IMR-90 (cell line): ENCODE results near the gene CATSPERB. TPM values are rescaled to one million over a fixed set of nuclear protein-coding genes. Genes with fewer than 3 reads are reported as not detected.

Experiments
- ATAC-seq: fragments of 200-7000 bp; cut with Tn5 transposase; 2 replicates; pipeline ENCODE4 v1.9.1; 2020; ENCODE audit warnings: low read depth, mild to moderate bottlenecking, moderate library complexity
- BruUV-seq: library from RNA; stranded (reverse); fragments of 400-500 nt; replicated peaks from 2 replicates; lab custom pipeline; 2021; lab: Mats Ljungman, UMichigan
- CTCF ChIA-PET: fragments of 300-600 bp; formaldehyde crosslinking; extraction: SDS; loops from one replicate; lab custom pipeline; 2021; ENCODE audit warnings: antibody characterized with exemption; lab: Yijun Ruan, JAX
- POLR2A ChIA-PET: fragments of 300-600 bp; sonication (Branson Sonifier 250); formaldehyde crosslinking; loops from one replicate; lab custom pipeline; 2022; ENCODE audit warnings: antibody characterized with exemption; ENCODE audit not compliant: unreplicated experiment; lab: Charles Lee
- DNase-seq: peaks from one replicate; pipeline ENCODE4 v3.0.0; 2013
- H2AFZ ChIP-seq: replicated peaks from 2 replicates; pipeline ENCODE3; 2013; ENCODE audit warnings: low read length, mild to moderate bottlenecking; ENCODE audit not compliant: poor library complexity
- H2AK5ac ChIP-seq: 2 replicates; pipeline ENCODE4 v1.6.1; 2013; ENCODE audit warnings: low read depth, low read length, inconsistent platforms
- H2AK9ac ChIP-seq: replicated peaks from 2 replicates; pipeline ENCODE3; 2013; ENCODE audit warnings: mild to moderate bottlenecking, low read depth, low read length, moderate library complexity; ENCODE audit not compliant: poor library complexity
- H2BK120ac ChIP-seq: 2 replicates; pipeline ENCODE4 v1.6.1; 2013; ENCODE audit warnings: low read depth, low read length, inconsistent platforms
- H2BK15ac ChIP-seq: 3 replicates; pipeline ENCODE4 v1.6.1; 2013; ENCODE audit warnings: low read depth, low read length, inconsistent platforms
- H2BK20ac ChIP-seq: 2 replicates; pipeline ENCODE4 v1.6.1; 2013; ENCODE audit warnings: low read depth, mild to moderate bottlenecking, inconsistent platforms, low read length, moderate library complexity
- H2BK5ac ChIP-seq: 2 replicates; pipeline ENCODE4 v1.6.1; 2013; ENCODE audit warnings: mild to moderate bottlenecking, low read depth, low read length, inconsistent platforms; ENCODE audit not compliant: poor library complexity, severe bottlenecking
- H3K14ac ChIP-seq: replicated peaks from 2 replicates; pipeline ENCODE4 v1.6.1; 2013; ENCODE audit warnings: low read depth, low read length, inconsistent platforms
- H3K18ac ChIP-seq: 2 replicates; pipeline ENCODE4 v1.6.1; 2013; ENCODE audit warnings: low read depth, low read length, control low read depth
- H3K23ac ChIP-seq: 2 replicates; pipeline ENCODE4 v1.6.1; 2013; ENCODE audit warnings: low read depth, low read length, inconsistent platforms
- H3K27ac ChIP-seq: 2 replicates; pipeline ENCODE4 v1.5.1; 2013; ENCODE audit warnings: mild to moderate bottlenecking, control low read depth, low read length; ENCODE audit not compliant: insufficient read depth
- H3K27me3 ChIP-seq: 2 replicates; pipeline ENCODE4 v1.6.1; 2013; ENCODE audit warnings: low read length; ENCODE audit not compliant: control insufficient read depth, insufficient read depth
- H3K36me3 ChIP-seq: 2 replicates; pipeline ENCODE4 v1.6.1; 2013; ENCODE audit warnings: low read length, mixed read lengths; ENCODE audit not compliant: control insufficient read depth, insufficient read depth
- H3K4ac ChIP-seq: 2 replicates; pipeline ENCODE4 v1.6.1; 2013; ENCODE audit warnings: low read depth, low read length, inconsistent platforms
- H3K4me1 ChIP-seq: 2 replicates; pipeline ENCODE4 v1.6.1; 2013; ENCODE audit warnings: low read length, mixed read lengths; ENCODE audit not compliant: control insufficient read depth, insufficient read depth
- H3K4me2 ChIP-seq: 2 replicates; pipeline ENCODE4 v1.6.1; 2013; ENCODE audit warnings: low read depth, mild to moderate bottlenecking, control low read depth, low read length, moderate library complexity
- H3K4me3 ChIP-seq: 2 replicates; pipeline ENCODE4 v1.5.1; 2013; ENCODE audit warnings: low read depth, mild to moderate bottlenecking, control low read depth, low read length, moderate library complexity; ENCODE audit not compliant: insufficient read depth
- H3K56ac ChIP-seq: 2 replicates; pipeline ENCODE4 v1.6.1; 2013; ENCODE audit warnings: low read length, inconsistent platforms; ENCODE audit not compliant: insufficient read depth; ENCODE audit errors: extremely low read depth
- H3K79me1 ChIP-seq, 2 experiments: 2 replicates each; pipeline ENCODE4 v1.6.1; 2013; ENCODE audit warnings: low read length in 2 of 2, inconsistent platforms in 1 of 2, low read depth in 1 of 2
- H3K9ac ChIP-seq: 2 replicates; pipeline ENCODE4 v1.6.1; 2013; ENCODE audit warnings: low read depth, low read length, control low read depth
- H3K9me1 ChIP-seq: 2 replicates; pipeline ENCODE4 v1.6.1; 2013; ENCODE audit warnings: low read length, inconsistent platforms; ENCODE audit not compliant: insufficient read depth
- H3K9me3 ChIP-seq: 2 replicates; pipeline ENCODE4 v1.6.1; 2013; ENCODE audit warnings: low read length; ENCODE audit not compliant: control insufficient read depth, insufficient read depth
- H4K20me1 ChIP-seq: 2 replicates; pipeline ENCODE4 v1.6.1; 2013; ENCODE audit warnings: low read length, inconsistent platforms; ENCODE audit not compliant: insufficient read depth
- H4K5ac ChIP-seq: 2 replicates; pipeline ENCODE4 v1.6.1; 2013; ENCODE audit warnings: mild to moderate bottlenecking, low read depth, low read length, control low read depth
- H4K8ac ChIP-seq, 2 experiments: 2 replicates each; pipeline ENCODE4 v1.6.1; 2013; ENCODE audit warnings: low read depth in 2 of 2, low read length in 2 of 2, control low read depth in 1 of 2, inconsistent platforms in 1 of 2
- H4K91ac ChIP-seq: 2 replicates; pipeline ENCODE4 v1.6.1; 2013; ENCODE audit warnings: low read depth, low read length, inconsistent platforms; ENCODE audit not compliant: insufficient read depth
- BHLHE40 ChIP-seq: fragments of 150-350 bp; IDR thresholded peaks from 2 replicates; pipeline ENCODE4 v1.6.1; 2016; ENCODE audit warnings: mild to moderate bottlenecking, low read depth, low read length
- CEBPB ChIP-seq: IDR thresholded peaks from 2 replicates; pipeline ENCODE4 v1.6.1; 2012; ENCODE audit warnings: low read depth, low read length, improper control_type of control experiment
- CHD1 ChIP-seq: IDR thresholded peaks from 2 replicates; pipeline ENCODE4 v1.6.1; 2012; ENCODE audit warnings: low read depth, low read length, improper control_type of control experiment
- FOS ChIP-seq: fragments of 150-350 bp; IDR thresholded peaks from 2 replicates; pipeline ENCODE4 v1.6.1; 2016; ENCODE audit warnings: low read depth, low read length
- MAFK ChIP-seq: IDR thresholded peaks from 2 replicates; pipeline ENCODE4 v1.6.1; 2012; ENCODE audit warnings: low read depth, low read length, improper control_type of control experiment
- MXI1 ChIP-seq: IDR thresholded peaks from 2 replicates; pipeline ENCODE4 v1.6.1; 2012; ENCODE audit warnings: low read depth, mild to moderate bottlenecking, low read length, moderate library complexity, borderline replicate concordance
- NFE2L2 ChIP-seq: fragments of 150-350 bp; IDR thresholded peaks from 2 replicates; pipeline ENCODE4 v1.6.1; 2016; ENCODE audit warnings: low read depth, mild to moderate bottlenecking, low read length
- RAD21 ChIP-seq: IDR thresholded peaks from 2 replicates; pipeline ENCODE4 v1.6.1; 2012; ENCODE audit warnings: low read length, improper control_type of control experiment
- RFX5 ChIP-seq: IDR thresholded peaks from 2 replicates; pipeline ENCODE4 v1.8.0; 2012; ENCODE audit warnings: low read depth, mild to moderate bottlenecking, low read length, moderate library complexity
- WGBS, 2 experiments: methylation state at CpG; one replicate each; pipeline versions ENCODE4 v1.1.5 to v1.1.7; 2013; ENCODE audit warnings: missing lambda C conversion rate in 2 of 2; ENCODE audit not compliant: insufficient read length in 1 of 2; ENCODE audit errors: extremely low coverage in 2 of 2; 5-methylcytosine and 5-hydroxymethylcytosine counted together
- dilution Hi-C: fragments of 300-500 bp; cut with HindIII; formaldehyde crosslinking; loops from one replicate; pipeline ENCODE4 v1.14.3; 2018; ENCODE audit warnings: low sequenced_read_pairs; ENCODE audit not compliant: unreplicated experiment
- in situ Hi-C: fragments of 300-500 bp; cut with MboI; formaldehyde crosslinking; loops from 3 replicates; pipeline ENCODE4 v1.14.3; 2019; ENCODE audit warnings: low sequenced_read_pairs, inconsistent platforms, mixed read lengths
- intact Hi-C: fragments of 100-400 bp; cut with micrococcal nuclease; formaldehyde crosslinking; loops from 2 replicates; pipeline ENCODE4 v1.10.0; 2022
- polyA plus RNA-seq, 3 experiments: library from polyadenylated mRNA; depleted of rRNA; stranded (reverse); fragments of >200 nt; gene quantifications; 2 replicates each; pipeline ENCODE4 v1.2.3, GENCODE V29; 2012; ENCODE audit warnings: low replicate concordance in 1 of 3
- total RNA-seq: library from RNA; depleted of rRNA; stranded (reverse); fragments of >200 nt; gene quantifications from 2 replicates; pipeline ENCODE4 v1.2.3, GENCODE V29; 2012
- TF ChIP-seq, protein P1 (sequence below): fragments of 150-350 bp; IDR thresholded peaks from 2 replicates; pipeline ENCODE4 v1.6.1; 2017; ENCODE audit warnings: mild to moderate bottlenecking, antibody characterized with exemption, low read length, low read depth

The CATSPERB gene
- total and polyA plus RNA-seq, 2 of the 4 experiments (the other 2 are of a cell fraction): not detected

DNA sequence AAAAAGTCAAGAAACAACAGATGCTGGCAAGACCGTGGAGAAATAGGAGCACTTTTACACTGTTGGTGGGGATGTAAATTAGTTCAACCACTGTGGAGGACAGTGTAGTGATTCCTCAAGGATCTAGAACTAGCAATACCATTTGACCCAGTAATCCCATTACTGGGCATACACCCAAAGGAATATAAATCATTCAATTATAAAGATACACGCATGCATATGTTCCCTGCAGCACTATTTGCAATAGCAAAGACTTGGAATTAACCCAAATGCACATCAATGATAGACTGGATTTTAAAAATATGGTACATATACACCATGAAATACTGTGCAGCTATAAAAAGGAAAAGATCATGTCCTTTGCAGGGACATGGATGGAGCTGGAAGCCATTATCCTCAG lies 18.0 kb upstream of the CATSPERB start:
- ChIA-PET POLR2A (no interaction called here), CTCF (no interaction called here)
- Histone ChIP-seq H4K5ac (no peak overlapping the region), H2BK20ac (no peak overlapping the region), H3K36me3 (no peaks in the 10 kb centered on the region), H3K14ac (no peak overlapping the region), H3K27me3 (peaks cover 1% of the 10 kb centered on the region; the same call in 1 of the 2 replicates), H4K8ac (no peak overlapping the region), H3K9ac (no peak overlapping the region), H3K9me1 (no peaks in the 10 kb centered on the region), H3K23ac (no peak overlapping the region), H2BK15ac (no peak overlapping the region), H3K79me1 (no peaks in the 10 kb centered on the region), H4K20me1 (no peaks in the 10 kb centered on the region), H3K9me3 (no peaks in the 10 kb centered on the region), H3K56ac (no peak overlapping the region), H3K4me1 (no peaks in the 10 kb centered on the region), H3K27ac (no peak overlapping the region), H4K91ac (no peak overlapping the region), H2AK9ac (no peak overlapping the region), H2BK120ac (no peak overlapping the region), H3K4me3 (no peak overlapping the region), H3K18ac (no peak overlapping the region), H3K4me2 (no peak overlapping the region), H2AK5ac (no peak overlapping the region), H3K4ac (no peak overlapping the region), H2AFZ (no peak overlapping the region), H2BK5ac (no peak overlapping the region)
- BruUV-seq: no TSS peak
- intact Hi-C loops (no loop called here), dilution Hi-C loops (no loop called here), in situ Hi-C loops (no loop called here)
- DNase-seq (no peak), ATAC-seq (no peak)
- no CpG with 5 or more reads among the region's 2 CpGs for WGBS, 2 experiments
- TF ChIP-seq CHD1 (no peak), CEBPB (no peak), BHLHE40 (no peak), NFE2L2 (no peak), MXI1 (no peak), RFX5 (no peak), FOS (no peak), RAD21 (no peak), MAFK (no peak)
- TF ChIP-seq, protein P1, sequence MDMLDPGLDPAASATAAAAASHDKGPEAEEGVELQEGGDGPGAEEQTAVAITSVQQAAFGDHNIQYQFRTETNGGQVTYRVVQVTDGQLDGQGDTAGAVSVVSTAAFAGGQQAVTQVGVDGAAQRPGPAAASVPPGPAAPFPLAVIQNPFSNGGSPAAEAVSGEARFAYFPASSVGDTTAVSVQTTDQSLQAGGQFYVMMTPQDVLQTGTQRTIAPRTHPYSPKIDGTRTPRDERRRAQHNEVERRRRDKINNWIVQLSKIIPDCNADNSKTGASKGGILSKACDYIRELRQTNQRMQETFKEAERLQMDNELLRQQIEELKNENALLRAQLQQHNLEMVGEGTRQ: no peak
